Mucosa of rectum (tissue), 2 donors: ENCODE data around the gene GRIN2C.

Source experiments
- H3K27ac ChIP-seq, 2 donors: one replicate each; pipeline ENCODE4 v1.7.0; 2013; ENCODE audit warnings: inconsistent platforms in 2 of 2, low read depth in 2 of 2, low read length in 2 of 2
- H3K27me3 ChIP-seq, 2 donors: one replicate each; pipeline ENCODE4 v1.7.0; 2013; ENCODE audit warnings: low read length in 2 of 2; ENCODE audit not compliant: control insufficient read depth in 2 of 2, insufficient read depth in 2 of 2
- H3K36me3 ChIP-seq, 2 donors: one replicate each; pipeline ENCODE4 v1.7.0; 2013; ENCODE audit warnings: low read length in 2 of 2; ENCODE audit not compliant: control insufficient read depth in 2 of 2, insufficient read depth in 2 of 2
- H3K4me1 ChIP-seq, 2 donors: one replicate each; pipeline ENCODE4 v1.7.0; 2013; ENCODE audit warnings: low read length in 2 of 2, mild to moderate bottlenecking in 1 of 2; ENCODE audit not compliant: control insufficient read depth in 2 of 2, insufficient read depth in 2 of 2
- H3K4me3 ChIP-seq, 2 donors: one replicate each; pipeline ENCODE4 v1.7.0; 2013; ENCODE audit warnings: low read length in 2 of 2
- H3K9ac ChIP-seq, 2 donors: one replicate each; pipeline ENCODE4 v1.7.0; 2013; ENCODE audit warnings: low read length in 2 of 2, low read depth in 1 of 2, mild to moderate bottlenecking in 1 of 2
- H3K9me3 ChIP-seq, 2 donors: one replicate each; pipeline ENCODE4 v1.7.0; 2013; ENCODE audit warnings: low read length in 2 of 2; ENCODE audit not compliant: control insufficient read depth in 2 of 2
- donor health status: healthy.
- donor health status: Normal muscosa, but diverticular disease.

Gene GRIN2C

GRCh38 chr17:74822335-74822938, 37.2 kb downstream of the GRIN2C start:
- H3K27ac ChIP-seq: no peak overlapping the region
- no peak overlapping the region for H3K9ac ChIP-seq
- H3K36me3 ChIP-seq: peaks cover 4 to 21% of the 10 kb centered on the region in 2 donors
- no peaks in the 10 kb centered on the region for H3K27me3 ChIP-seq
- H3K9me3 ChIP-seq: no peaks in the 10 kb centered on the region
- peaks cover 0 to 3% of the 10 kb centered on the region in 2 donors for H3K4me1 ChIP-seq
- H3K4me3 ChIP-seq: no peak overlapping the region

DNA sequence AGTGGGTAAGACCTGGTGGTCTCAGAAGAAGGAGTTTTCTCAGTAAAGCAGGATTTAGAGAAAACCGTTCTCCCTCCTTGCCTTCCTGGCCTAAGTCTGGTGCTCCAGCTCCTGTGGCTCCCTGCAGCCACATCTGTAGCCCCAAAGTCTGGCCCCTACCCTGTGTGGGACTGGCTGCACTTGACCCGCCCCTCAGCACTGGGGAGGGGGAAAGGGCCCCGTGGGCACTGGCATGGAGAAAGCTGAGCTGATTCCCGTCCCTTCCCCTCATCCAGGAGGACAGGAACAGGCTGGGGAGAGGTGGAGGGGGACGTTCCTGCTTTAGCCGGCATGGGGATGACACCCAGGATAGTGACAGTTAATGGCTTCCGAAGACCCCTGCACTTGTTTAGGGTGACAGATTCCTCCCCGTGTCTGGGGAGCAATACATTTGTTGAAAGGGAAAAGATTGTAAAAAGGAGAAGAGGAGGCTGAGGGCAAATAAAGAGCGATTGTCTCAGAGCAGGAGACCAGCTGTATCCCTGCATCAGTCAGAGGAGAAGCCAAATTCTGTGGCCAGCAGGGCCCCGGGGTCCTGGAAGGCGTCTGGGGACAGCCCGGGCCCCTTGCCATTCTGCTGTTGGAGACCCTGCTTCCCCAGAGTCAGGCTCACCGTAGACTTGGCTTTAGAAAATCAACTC, 37.9 kb downstream of the GRIN2C start:
- Histone ChIP-seq H3K27me3 (no peaks in the 10 kb centered on the region), H3K9ac (no peak overlapping the region), H3K9me3 (no peaks in the 10 kb centered on the region), H3K36me3 (peaks cover 6 to 21% of the 10 kb centered on the region in 2 donors), H3K4me1 (peaks cover 0 to 3% of the 10 kb centered on the region in 2 donors), H3K27ac (no peak overlapping the region), H3K4me3 (no peak overlapping the region)

- Histone ChIP-seq H3K9ac (no peak overlapping the region), H3K27me3 (no peaks in the 10 kb centered on the region), H3K9me3 (no peaks in the 10 kb centered on the region), H3K4me1 (peaks cover 0 to 3% of the 10 kb centered on the region in 2 donors), H3K36me3 (peaks cover 6 to 15% of the 10 kb centered on the region in 2 donors), H3K27ac (no peak overlapping the region), H3K4me3 (no peak overlapping the region)
These were observed 39.8 kb downstream of the GRIN2C start for GRCh38 chr17:74819801-74820436.

- peaks cover 6 to 13% of the 10 kb centered on the region in 2 donors for H3K36me3 ChIP-seq
- H3K9ac ChIP-seq: no peak overlapping the region
- peaks cover 0 to 1% of the 10 kb centered on the region in 2 donors for H3K4me1 ChIP-seq
- no peaks in the 10 kb centered on the region for H3K27me3 ChIP-seq
- no peak overlapping the region for H3K4me3 ChIP-seq
- H3K27ac ChIP-seq: no peak overlapping the region
- no peaks in the 10 kb centered on the region for H3K9me3 ChIP-seq
These were observed 41.3 kb downstream of the GRIN2C start for GRCh38 chr17:74818291-74818938.

- Histone ChIP-seq H3K4me3 (no peak overlapping the region), H3K36me3 (peaks cover 6 to 17% of the 10 kb centered on the region in 2 donors), H3K9ac (no peak overlapping the region)
These were observed 42.6 kb downstream of the GRIN2C start for GRCh38 chr17:74816905-74817620.

DNA sequence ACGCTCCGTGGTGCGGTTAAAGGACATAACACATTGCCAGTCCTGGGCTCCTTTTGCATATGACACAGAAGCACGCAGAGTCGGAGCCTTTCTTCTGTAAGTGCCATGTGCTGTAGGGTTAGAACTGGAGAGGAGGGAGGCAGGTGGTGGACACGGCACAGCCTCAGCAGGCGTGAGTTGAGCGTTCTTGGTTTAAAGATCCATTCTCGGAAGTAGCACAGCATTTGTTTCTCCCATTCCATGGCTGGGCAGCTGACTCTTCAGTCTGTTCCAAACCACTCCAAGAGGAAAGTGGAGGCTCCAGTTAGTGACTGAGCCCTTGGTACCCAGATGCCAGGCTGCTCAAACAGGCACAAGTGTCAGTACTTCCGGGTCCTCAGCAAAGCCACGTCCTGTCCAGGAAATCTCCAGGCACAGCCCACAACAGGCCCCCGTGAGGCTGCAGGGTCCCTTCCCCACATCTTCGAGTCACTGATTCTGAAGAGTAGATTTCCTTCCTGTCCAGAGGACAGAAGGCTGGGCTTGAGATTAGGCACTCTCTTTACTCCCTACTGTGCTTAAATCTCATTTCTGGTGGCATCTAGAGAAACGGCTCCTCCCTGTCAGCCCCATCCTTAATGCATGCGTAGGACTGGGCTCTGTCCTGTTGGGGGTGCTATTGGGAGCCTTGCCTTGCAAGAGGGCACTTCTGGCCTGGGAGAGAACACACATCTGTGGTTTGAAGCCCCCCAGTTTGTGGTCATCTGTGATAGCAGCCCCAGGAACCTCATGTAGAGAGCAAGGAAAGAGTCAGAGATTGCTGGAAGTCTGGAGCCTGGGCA, 43.9 kb downstream of the GRIN2C start:
- no peak overlapping the region for H3K27ac ChIP-seq
- no peaks in the 10 kb centered on the region for H3K9me3 ChIP-seq

More at GRCh38 chr17:74816905-74817620, 42.6 kb downstream of the GRIN2C start:
- Histone ChIP-seq H3K27ac (no peak overlapping the region), H3K9me3 (no peaks in the 10 kb centered on the region), H3K27me3 (no peaks in the 10 kb centered on the region), H3K4me1 (no peaks in the 10 kb centered on the region)

DNA sequence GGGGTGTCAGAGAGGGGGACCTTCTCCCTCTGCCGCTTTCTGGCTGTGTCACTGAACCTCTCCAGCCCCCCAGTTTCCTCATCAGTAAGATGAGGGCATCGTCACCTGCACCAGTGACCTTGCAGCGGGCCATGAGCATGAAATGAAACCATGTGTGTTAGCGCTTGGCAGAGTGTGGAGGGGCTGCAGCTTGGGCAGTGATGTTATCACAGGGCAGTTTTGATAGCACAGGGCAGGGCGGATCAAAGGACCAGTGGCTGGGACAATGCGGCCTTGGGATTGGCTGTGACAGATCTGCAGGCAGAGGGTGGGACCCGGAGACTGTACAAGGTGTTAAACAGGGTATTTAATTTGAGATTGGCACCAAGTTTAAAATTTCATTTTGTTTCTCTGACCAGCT, 44.6 kb downstream of the GRIN2C start:
- no peaks in the 10 kb centered on the region for H3K27me3 ChIP-seq
- no peak overlapping the region for H3K4me3 ChIP-seq
- H3K9me3 ChIP-seq: no peaks in the 10 kb centered on the region
- H3K4me1 ChIP-seq: no peaks in the 10 kb centered on the region
- no peak overlapping the region for H3K27ac ChIP-seq
- H3K9ac ChIP-seq: no peak overlapping the region
- peaks cover 3 to 16% of the 10 kb centered on the region in 2 donors for H3K36me3 ChIP-seq

More for the DNA sequence above, 43.9 kb downstream of the GRIN2C start:
- Histone ChIP-seq H3K9ac (no peak overlapping the region), H3K4me1 (no peaks in the 10 kb centered on the region), H3K4me3 (no peak overlapping the region), H3K27me3 (no peaks in the 10 kb centered on the region), H3K36me3 (peaks cover 6 to 16% of the 10 kb centered on the region in 2 donors)

- Histone ChIP-seq H3K27me3 (no peaks in the 10 kb centered on the region), H3K27ac (no peak overlapping the region), H3K9me3 (no peaks in the 10 kb centered on the region), H3K9ac (no peak overlapping the region), H3K4me1 (no peaks in the 10 kb centered on the region), H3K4me3 (no peak overlapping the region), H3K36me3 (peaks cover 3 to 10% of the 10 kb centered on the region in 2 donors)
These were observed 45.2 kb downstream of the GRIN2C start for GRCh38 chr17:74814453-74814852.
